OCI-LY1 (cell line): Measurements from ENCODE around the gene BBC3.

ENCODE experiments used
- CTCF ChIP-seq: fragments of 200-600 bp; sonication (generic), shearing (Covaris generic); IDR thresholded peaks from 2 replicates; pipeline ENCODE4 v1.5.1; 2017; ENCODE audit warnings: mild to moderate bottlenecking, antibody characterized with exemption, low read length, moderate library complexity, mixed read lengths
- EZH2 ChIP-seq: fragments of 200-600 bp; sonication (generic), shearing (Covaris generic); IDR thresholded peaks from 2 replicates; pipeline ENCODE4 v1.8.0; 2017; ENCODE audit warnings: borderline replicate concordance, mixed run types, mild to moderate bottlenecking, antibody characterized with exemption, low read length, moderate library complexity, mixed read lengths

DNA sequence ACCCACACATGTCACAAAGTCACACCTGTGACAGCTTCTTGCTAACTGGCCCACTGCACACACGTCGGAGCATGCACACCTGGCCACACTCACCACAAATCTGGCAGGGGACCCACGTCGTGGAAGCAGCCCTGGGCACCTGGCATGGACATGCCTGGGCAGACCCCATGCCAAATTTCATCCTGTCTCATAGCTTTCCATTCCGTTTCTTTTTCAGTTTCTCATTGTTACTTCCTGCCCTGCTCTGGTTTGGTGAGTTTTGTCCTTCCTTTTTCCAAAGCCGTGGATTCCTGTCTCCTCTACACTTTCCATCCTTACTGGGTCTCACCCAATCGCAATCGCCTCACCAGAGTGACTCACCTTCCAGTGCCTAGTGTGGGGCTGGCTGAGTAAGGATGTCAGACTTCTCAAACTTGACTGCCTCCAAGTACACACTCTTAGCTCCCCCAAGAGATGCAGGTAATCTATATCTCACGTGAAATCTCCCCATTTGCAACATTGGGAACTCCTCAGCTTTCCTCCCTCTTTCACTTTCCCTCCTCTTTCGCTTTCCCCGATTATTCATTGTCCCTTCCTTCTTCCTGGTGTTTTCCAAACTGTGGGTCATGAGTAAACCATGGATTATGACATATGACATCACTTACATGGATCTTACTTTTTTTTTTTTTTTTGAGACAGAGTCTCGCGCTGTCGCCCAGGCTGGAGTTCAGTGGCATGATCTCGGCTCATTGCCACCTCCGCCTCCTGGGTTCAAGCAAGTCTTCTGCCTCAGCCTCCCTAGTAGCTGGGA is 1.6 kb upstream of the BBC3 start:
- TF ChIP-seq EZH2 (no peak), CTCF (no peak)
